Measurements from ENCODE around the gene SMOC2. TPM values are rescaled to one million over a fixed set of nuclear protein-coding genes. Genes with fewer than 3 reads are reported as not detected.

The SMOC2 gene
- polyA plus RNA-seq, 3 donors = not detected

GRCh38 chr6:168628732-168629245, 187.8 kb downstream of the SMOC2 start:
- Mint-ChIP-seq H3K4me1 (no peaks in the 10 kb centered on the region), H3K36me3 (no peaks in the 10 kb centered on the region), H3K4me3 (no peak overlapping the region), H3K9me3 (peaks cover 3 to 17% (median 10%) of the 10 kb centered on the region in 7 donors), H3K27me3 (ENCODE audit: low read depth in 3 of 3) (peaks cover 0 to 4% (median 0%) of the 10 kb centered on the region in 3 donors), H3K27ac (no peak overlapping the region)
- Histone ChIP-seq H3K36me3 (replicated peaks in 1 of 2; ENCODE audit: control insufficient read depth in 1 of 2, insufficient read depth in 2 of 2, low read length in 2 of 2) (no peaks in the 10 kb centered on the region), H4K20me1 (ENCODE audit: insufficient read depth, low read length) (no peaks in the 10 kb centered on the region), H3K9ac (ENCODE audit: insufficient read depth, low read length, poor library complexity, severe bottlenecking) (no peak overlapping the region), H3K79me2 (ENCODE audit: insufficient read depth, low read length) (no peaks in the 10 kb centered on the region), H3K27me3 (ENCODE audit: control insufficient read depth in 2 of 2, insufficient read depth in 2 of 2, low read length in 2 of 2) (no peaks in the 10 kb centered on the region), H3K27ac (ENCODE audit: low read depth in 1 of 2, low read length in 2 of 2) (no peak overlapping the region), H3K4me3 (replicated peaks in 1 of 3; ENCODE audit: low read depth in 2 of 3, low read length in 3 of 3) (no peak overlapping the region), H3K4me2 (replicated peaks; ENCODE audit: extremely low read depth, low read length, poor library complexity, severe bottlenecking) (no peak overlapping the region), H3K9me3 (replicated peaks in 1 of 2; ENCODE audit: control insufficient read depth in 1 of 2, insufficient read depth in 1 of 2, low read length in 2 of 2) (peaks cover 17 to 22% of the 10 kb centered on the region in 2 donors), H2AFZ (ENCODE audit: insufficient read depth, low read depth, low read length, poor library complexity, severe bottlenecking) (no peak overlapping the region), H3K4me1 (ENCODE audit: control insufficient read depth in 1 of 2, insufficient read depth in 2 of 2, low read length in 2 of 2) (no peaks in the 10 kb centered on the region)
- intact Hi-C loops (cut with micrococcal nuclease) = no loop called here
- WGBS (ENCODE audit: insufficient coverage) = 94% methylated on average over 13 of the region's 19 CpGs
- no peak for TF ChIP-seq CTCF (IDR thresholded peaks at IDR 0.05)
- no peak for DNase-seq

GRCh38 chr6:168631564-168631963, 190.6 kb downstream of the SMOC2 start:
- no CpG with 5 or more reads among the region's 4 CpGs for WGBS (ENCODE audit: insufficient coverage)

More at GRCh38 chr6:168631564-168631963, 190.6 kb downstream of the SMOC2 start:
- Histone ChIP-seq H3K9ac (ENCODE audit: insufficient read depth, low read length, poor library complexity, severe bottlenecking) (no peak overlapping the region), H3K79me2 (ENCODE audit: insufficient read depth, low read length) (no peaks in the 10 kb centered on the region), H2AFZ (ENCODE audit: insufficient read depth, low read depth, low read length, poor library complexity, severe bottlenecking) (no peak overlapping the region), H4K20me1 (ENCODE audit: insufficient read depth, low read length) (no peaks in the 10 kb centered on the region), H3K4me3 (replicated peaks in 1 of 3; ENCODE audit: low read depth in 2 of 3, low read length in 3 of 3) (no peak overlapping the region), H3K9me3 (replicated peaks in 1 of 2; ENCODE audit: control insufficient read depth in 1 of 2, insufficient read depth in 1 of 2, low read length in 2 of 2) (peaks cover 15 to 17% of the 10 kb centered on the region in 2 donors), H3K27ac (ENCODE audit: low read depth in 1 of 2, low read length in 2 of 2) (no peak overlapping the region), H3K4me1 (ENCODE audit: control insufficient read depth in 1 of 2, insufficient read depth in 2 of 2, low read length in 2 of 2) (no peaks in the 10 kb centered on the region), H3K27me3 (ENCODE audit: control insufficient read depth in 2 of 2, insufficient read depth in 2 of 2, low read length in 2 of 2) (no peaks in the 10 kb centered on the region), H3K36me3 (replicated peaks in 1 of 2; ENCODE audit: control insufficient read depth in 1 of 2, insufficient read depth in 2 of 2, low read length in 2 of 2) (no peaks in the 10 kb centered on the region), H3K4me2 (replicated peaks; ENCODE audit: extremely low read depth, low read length, poor library complexity, severe bottlenecking) (no peak overlapping the region)
- no peak for DNase-seq
- Mint-ChIP-seq H3K4me3 (no peak overlapping the region), H3K9me3 (peaks cover 2 to 18% (median 9%) of the 10 kb centered on the region in 7 donors), H3K36me3 (no peaks in the 10 kb centered on the region), H3K27me3 (ENCODE audit: low read depth in 3 of 3) (peaks cover 0 to 3% (median 0%) of the 10 kb centered on the region in 3 donors), H3K4me1 (no peaks in the 10 kb centered on the region), H3K27ac (no peak overlapping the region)
- no peak for TF ChIP-seq CTCF (IDR thresholded peaks at IDR 0.05)
- intact Hi-C loops (cut with micrococcal nuclease) = no loop called here

All from CD14-positive monocyte (primary cell).